ENCODE results near the gene PCED1B. TPM values are rescaled to one million over a fixed set of nuclear protein-coding genes. Genes with fewer than 3 reads are reported as not detected.

The PCED1B gene
- total and polyA plus RNA-seq, 2 experiments from 2014 or later: 5.1 to 6.6 TPM

DNA sequence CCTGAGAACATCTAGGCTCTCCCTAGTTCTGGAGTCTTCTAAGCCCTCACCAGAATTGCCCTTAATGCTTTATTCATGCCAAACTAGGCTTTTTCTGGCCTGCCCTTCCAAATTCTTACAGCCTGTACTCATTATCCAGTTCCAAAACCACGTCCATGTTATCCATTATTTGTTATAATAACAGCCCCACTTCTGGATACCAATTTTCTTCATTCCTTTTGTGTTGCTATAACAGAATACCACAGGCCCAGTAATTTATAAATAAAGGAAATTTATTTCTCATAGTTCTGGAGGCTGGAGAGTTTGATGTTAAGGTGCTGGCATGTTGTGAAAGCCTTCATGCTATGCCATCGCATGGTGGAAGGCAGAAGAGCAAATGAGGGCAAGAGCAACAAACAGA is 68.3 kb downstream of the PCED1B start:
- Mint-ChIP-seq H3K36me3 (ENCODE audit: low read depth) (peaks cover 2% of the 10 kb centered on the region; the same call in 1 of the 3 replicates), H3K4me1 (peaks cover 9% of the 10 kb centered on the region), H3K4me3 (no peak overlapping the region), H3K27me3 (ENCODE audit: insufficient read depth, low read depth, poor library complexity) (no peaks in the 10 kb centered on the region), H3K27ac (no peak overlapping the region), H3K9me3 (peaks cover 5% of the 10 kb centered on the region; the same call in 2 of the 3 replicates)
- no peak for ATAC-seq
- Histone ChIP-seq H3K4me3 (no peak overlapping the region), H3K27me3 (ENCODE audit: insufficient read depth) (no peaks in the 10 kb centered on the region), H3K4me2 (no peak overlapping the region), H3K9me2 (ENCODE audit: insufficient read depth) (peaks cover 3% of the 10 kb centered on the region; the same call in 1 of the 2 replicates), H3K79me2 (replicated peaks; ENCODE audit: insufficient read depth) (no peaks in the 10 kb centered on the region), H4K20me1 (replicated peaks; ENCODE audit: insufficient read depth) (no peaks in the 10 kb centered on the region), H3K4me1 (ENCODE audit: insufficient read depth) (no peaks in the 10 kb centered on the region), H3K27ac (ENCODE audit: low read depth) (no peak overlapping the region), H3K36me3 (ENCODE audit: insufficient read depth) (no peaks in the 10 kb centered on the region), H3F3A (replicated peaks; ENCODE audit: low read depth) (no peaks in the 10 kb centered on the region), H2AFZ (no peak overlapping the region)
- TF ChIP-seq ZNF462 (CRISPR knock-in tag; IDR thresholded peaks at IDR 0.05): no peak
- no peak for TF ChIP-seq REST (IDR thresholded peaks at IDR 0.05; ENCODE audit: unreplicated experiment)
- no peak for TF ChIP-seq CREB1 (CRISPR knock-in tag; IDR thresholded peaks at IDR 0.05; ENCODE audit: low read depth)
- no peak for TF ChIP-seq NANOG (IDR thresholded peaks at IDR 0.05; ENCODE audit: borderline replicate concordance)
- TF ChIP-seq, protein P1, sequence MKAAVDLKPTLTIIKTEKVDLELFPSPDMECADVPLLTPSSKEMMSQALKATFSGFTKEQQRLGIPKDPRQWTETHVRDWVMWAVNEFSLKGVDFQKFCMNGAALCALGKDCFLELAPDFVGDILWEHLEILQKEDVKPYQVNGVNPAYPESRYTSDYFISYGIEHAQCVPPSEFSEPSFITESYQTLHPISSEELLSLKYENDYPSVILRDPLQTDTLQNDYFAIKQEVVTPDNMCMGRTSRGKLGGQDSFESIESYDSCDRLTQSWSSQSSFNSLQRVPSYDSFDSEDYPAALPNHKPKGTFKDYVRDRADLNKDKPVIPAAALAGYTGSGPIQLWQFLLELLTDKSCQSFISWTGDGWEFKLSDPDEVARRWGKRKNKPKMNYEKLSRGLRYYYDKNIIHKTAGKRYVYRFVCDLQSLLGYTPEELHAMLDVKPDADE (IDR thresholded peaks at IDR 0.05): no peak
- no peak for TF ChIP-seq ZNF114 (CRISPR knock-in tag; IDR thresholded peaks at IDR 0.05)
- TF ChIP-seq ZNF331 (CRISPR knock-in tag; IDR thresholded peaks at IDR 0.05; ENCODE audit: low read depth): no peak
- TF ChIP-seq, protein P2, sequence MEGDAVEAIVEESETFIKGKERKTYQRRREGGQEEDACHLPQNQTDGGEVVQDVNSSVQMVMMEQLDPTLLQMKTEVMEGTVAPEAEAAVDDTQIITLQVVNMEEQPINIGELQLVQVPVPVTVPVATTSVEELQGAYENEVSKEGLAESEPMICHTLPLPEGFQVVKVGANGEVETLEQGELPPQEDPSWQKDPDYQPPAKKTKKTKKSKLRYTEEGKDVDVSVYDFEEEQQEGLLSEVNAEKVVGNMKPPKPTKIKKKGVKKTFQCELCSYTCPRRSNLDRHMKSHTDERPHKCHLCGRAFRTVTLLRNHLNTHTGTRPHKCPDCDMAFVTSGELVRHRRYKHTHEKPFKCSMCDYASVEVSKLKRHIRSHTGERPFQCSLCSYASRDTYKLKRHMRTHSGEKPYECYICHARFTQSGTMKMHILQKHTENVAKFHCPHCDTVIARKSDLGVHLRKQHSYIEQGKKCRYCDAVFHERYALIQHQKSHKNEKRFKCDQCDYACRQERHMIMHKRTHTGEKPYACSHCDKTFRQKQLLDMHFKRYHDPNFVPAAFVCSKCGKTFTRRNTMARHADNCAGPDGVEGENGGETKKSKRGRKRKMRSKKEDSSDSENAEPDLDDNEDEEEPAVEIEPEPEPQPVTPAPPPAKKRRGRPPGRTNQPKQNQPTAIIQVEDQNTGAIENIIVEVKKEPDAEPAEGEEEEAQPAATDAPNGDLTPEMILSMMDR (conservative IDR thresholded peaks at IDR 0.05; ENCODE audit: low read depth in 2 of 2): no peak
- no peak for TF ChIP-seq EZH2 (IDR thresholded peaks at IDR 0.05; ENCODE audit: low read depth, unreplicated experiment)
- TF ChIP-seq POLR2AphosphoS5 (IDR thresholded peaks at IDR 0.05; ENCODE audit: low read depth): no peak
- TF ChIP-seq EZH2phosphoT487 (IDR thresholded peaks at IDR 0.05; ENCODE audit: unreplicated experiment): no peak
- TF ChIP-seq STAT1 (IDR thresholded peaks at IDR 0.05; ENCODE audit: unreplicated experiment): no peak
- no peak for DNase-seq (ENCODE audit: low spot score)

All from GM23338 (cell line).